Stimulated activated CD8-positive, alpha-beta memory T cell treated with anti-CD3 and anti-CD28 coated beads, Interleukin-4, amount 100 ng/mL, for 48 hours (primary cell): ENCODE measurements around the gene AGO4.
"Not testable (repeated sequence)": the region's sequence is repeated elsewhere in the genome, so short reads cannot be mapped to it uniquely, and the experiment has no call there.

Experiments
- DNase-seq: peaks from one replicate; pipeline ENCODE4 v3.0.0-alpha.2; 2020

The AGO4 gene

DNA sequence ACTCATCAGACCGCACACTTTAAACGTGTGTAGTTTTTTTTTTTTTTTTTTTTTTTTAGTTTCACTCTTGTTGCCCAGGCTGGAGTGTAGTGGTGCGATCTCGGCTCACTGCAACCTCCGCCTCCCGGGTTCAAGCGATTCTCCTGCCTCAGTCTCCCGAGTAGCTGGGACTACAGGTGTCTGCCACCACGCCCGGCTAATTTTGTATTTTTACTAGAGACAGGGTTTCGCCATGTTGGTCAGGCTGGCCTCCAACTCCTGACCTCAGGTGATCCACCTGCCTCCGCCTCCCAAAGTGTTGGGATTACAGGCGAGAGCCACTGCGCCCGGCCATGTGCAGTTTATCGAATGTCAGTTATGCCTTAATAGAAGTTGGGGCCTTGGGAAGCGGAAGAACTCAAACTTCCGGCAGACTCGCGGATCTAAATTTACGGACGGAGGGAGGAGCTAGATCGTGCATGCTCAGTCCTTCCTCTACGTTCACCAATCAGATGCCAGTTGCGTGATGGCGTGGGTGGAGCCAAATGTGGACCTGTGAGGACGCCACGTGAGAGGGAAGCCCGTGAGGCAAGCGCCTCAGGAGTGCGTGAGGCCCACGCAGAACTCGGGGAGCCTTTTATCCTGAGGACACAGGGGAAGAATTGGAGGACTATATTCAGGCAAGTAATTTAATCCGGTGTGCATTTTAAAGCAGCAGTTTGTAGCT is 61.6 kb downstream of the AGO4 start:
- not testable (repeated sequence) for DNase-seq

DNA sequence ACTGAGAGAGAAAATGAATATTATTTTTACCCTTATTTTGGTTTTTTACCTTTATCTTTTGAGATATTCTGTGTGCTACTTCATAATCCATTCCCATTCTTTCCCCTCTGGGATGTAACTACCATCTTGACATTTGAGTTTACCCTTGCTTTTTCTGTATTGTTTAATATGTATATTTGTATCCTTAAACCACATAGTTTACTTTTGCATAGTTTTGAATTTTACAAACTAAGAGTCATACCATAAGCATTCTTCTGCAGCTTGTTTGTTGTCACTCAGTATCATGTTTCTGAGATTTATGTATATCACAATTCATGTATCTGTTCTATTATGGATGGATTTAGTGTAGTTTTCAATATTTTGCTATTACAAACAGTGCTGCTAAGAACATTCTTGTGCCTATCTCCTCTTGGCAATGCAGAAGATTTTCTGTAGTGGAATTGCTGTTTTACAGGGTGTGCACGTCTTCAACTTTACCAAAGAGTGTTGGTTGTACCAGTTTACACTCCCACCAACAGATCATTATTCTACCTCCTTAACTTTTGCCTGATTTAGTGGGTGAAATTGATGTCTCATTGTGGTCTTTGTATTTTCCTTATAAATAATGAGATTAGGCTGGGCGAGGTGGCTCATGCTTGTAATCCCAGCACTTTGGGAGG is 63.0 kb downstream of the AGO4 start:
- no peak for DNase-seq

DNA sequence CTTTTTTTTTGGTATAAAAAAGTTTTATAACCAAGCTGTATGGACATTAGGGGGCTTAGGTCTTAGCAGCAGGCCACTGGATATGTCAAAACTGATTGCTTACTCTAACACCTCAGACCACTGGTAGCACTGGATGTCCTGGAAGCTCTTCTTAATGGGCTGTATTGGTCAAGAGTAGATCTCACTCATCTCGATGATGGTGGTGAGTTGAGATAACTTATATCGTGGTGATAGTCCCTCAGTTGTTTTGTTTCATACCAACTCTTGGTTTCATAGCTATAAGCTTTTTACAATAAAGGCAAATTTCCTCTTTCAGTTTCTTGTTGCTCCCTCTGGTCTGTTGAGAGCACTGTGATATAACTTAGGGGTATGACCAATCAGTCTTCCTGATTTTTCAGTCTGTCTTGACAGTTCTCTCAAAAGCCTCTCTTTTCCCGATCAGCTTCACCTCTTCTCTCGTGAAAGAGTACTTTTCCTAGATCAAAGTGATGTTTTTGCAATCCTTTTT is 65.5 kb downstream of the AGO4 start:
- DNase-seq, result no peak

DNA sequence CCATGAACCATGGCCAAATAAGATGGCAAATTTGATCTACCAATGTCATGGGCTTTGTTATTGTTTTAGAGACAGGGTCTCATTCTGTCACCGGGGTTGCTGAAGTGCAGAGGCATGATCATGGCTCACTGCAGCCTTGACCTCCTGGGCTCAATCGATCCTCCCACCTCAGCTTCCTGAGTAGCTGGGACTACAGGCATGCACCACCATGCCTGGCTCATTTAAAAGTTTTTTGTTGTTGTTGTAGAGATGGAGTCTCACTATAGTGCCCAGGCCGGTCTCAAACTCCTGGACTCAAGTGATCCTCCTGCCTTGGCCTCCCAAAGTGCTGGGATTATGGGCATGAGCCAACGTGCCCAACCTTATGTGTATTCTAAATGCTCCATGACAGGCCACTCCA is 66.3 kb downstream of the AGO4 start:
- DNase-seq, result not testable (repeated sequence)

DNA sequence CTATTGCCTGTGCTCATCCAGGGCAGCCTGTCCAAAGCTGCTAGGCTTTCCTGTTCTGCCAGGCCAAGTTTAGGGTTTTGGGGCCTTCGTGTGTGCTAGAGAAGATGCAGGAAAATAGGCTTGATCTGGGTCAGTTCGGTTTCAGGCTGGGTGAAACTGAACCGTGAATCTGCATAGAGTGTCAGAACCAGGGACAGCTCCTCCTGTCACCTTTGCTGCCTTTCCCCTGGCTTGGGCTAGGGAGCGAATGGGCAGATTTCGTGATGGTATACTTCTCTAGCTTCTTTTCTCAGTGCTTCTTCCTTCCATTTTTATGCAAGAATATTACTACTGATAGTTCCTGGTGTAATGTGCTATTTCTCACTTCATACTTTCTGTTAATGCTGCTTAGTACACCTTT is 69.2 kb downstream of the AGO4 start:
- DNase-seq, result no peak

DNA sequence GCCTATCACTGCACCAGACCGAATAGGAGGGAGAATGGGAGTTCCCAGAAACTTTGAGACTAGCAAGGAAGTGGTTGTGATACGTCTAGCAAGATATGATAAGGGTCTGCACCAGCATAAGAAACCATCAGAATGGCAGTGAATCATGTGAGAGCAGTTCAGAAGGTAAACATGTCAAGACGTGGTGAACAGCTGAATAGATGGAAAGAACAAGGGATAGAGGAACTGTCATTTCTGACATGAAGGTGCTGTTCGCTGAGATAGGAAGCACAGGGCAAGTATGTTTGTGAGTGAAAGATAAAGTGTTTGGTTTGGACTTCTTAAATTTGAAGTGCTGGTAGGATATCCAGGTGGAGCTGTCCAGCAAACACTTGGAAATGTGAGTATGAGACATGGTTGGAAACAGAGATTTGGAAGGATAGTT is 74.0 kb downstream of the AGO4 start:
- DNase-seq, result no peak

DNA sequence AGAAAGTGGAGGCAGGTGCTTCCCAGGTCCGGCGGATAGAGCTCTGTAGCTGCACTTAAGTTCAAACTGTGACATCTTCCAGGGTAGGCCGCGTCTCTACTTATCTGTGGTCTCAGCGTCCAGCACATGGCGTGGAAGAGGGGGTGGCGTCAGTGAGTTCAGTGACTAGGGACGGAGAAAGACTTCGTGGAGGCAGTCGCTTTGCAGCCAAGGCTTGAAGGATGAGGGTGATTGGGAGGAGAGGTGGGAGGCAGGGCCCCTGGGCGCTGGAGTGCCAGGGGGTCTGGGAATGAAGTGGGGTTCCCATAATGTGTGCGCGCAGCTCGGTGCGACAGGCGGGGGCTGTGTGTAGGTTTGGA is 74.7 kb downstream of the AGO4 start:
- DNase-seq, result no peak

DNA sequence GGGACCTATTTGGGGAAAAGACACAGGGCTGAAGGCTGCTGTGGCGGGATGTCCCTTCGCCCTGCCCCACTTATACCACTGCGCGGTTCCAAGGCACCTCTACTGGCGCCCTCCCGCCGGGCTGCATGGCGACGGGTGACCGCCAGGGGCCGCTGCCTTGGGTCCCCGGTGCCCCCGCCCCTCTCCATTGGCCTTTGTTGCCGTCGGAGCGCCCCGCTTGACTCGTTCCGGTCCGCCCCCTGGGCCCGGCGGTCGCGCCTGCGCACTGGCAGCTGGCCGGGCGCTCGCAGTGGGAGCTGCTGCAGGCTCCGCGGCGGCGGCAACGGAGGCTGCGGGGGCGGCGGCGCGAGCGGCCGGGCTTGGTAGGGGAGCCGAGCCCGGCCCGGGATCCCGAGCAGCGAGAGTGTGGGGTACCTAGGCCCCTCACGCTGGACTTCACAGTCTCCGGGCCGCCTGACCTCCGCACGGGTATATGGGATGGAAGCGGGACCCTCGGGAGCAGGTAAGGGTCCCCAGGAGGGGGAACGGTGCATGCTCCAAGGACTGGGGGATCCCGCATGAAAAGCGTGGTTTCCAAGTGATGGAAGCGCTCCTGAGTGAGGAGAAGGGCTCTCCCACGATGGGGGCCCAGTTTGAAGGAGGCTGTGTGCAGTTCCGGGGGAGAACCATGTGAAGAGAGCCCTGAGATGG is 75.3 kb downstream of the AGO4 start, which contains the start of gene AGO1:
TSS of gene AGO1 (plus strand) at position 265 of the 690 bp plus-strand sequence. CDS start at position 478, 213 bp downstream.
- peak; percentile 98 for DNase-seq

DNA sequence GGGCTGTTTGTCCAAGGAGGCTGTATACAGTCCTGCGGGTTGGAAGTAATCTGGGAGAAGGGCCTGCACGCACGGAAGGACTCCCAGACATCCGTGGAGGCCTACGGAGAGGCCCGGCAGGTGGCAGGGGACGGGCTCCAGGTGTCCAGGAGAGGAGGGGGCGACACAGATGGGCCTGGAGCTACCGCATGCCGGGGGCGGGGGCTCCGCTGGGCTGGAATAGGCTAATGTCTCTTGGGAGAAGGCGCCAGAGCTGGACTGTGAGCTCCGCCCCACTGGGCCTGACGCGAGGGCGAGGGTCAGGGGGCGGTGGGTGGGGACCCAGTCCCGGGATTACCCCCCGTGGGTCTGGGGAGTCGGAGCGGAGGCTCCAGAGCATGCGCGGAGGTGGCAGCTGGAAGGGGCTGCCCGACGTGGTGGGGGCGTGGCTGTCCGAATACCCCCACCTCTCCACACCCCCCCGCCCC is 75.9 kb downstream of the AGO4 start:
- DNase-seq, result peak; percentile 65

DNA sequence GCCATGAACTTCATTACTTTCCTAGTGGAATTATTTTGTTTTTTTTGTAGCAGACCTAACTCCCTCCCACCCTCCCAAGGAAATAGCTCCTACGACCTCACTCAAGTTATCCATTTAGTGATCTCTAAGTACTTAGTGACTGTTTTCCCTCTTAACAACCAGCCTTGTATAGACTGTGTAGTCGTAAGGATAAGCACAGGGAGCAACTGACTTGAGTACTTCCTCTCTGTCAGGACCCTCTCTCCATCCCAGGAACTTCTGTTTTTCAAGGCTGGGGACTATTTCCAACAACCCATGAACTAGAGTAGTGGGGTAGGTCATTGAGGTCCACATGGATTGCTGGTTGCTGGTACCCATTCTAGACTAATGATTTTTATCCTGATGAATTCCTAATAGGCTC is 77.1 kb downstream of the AGO4 start:
- no peak for DNase-seq

DNA sequence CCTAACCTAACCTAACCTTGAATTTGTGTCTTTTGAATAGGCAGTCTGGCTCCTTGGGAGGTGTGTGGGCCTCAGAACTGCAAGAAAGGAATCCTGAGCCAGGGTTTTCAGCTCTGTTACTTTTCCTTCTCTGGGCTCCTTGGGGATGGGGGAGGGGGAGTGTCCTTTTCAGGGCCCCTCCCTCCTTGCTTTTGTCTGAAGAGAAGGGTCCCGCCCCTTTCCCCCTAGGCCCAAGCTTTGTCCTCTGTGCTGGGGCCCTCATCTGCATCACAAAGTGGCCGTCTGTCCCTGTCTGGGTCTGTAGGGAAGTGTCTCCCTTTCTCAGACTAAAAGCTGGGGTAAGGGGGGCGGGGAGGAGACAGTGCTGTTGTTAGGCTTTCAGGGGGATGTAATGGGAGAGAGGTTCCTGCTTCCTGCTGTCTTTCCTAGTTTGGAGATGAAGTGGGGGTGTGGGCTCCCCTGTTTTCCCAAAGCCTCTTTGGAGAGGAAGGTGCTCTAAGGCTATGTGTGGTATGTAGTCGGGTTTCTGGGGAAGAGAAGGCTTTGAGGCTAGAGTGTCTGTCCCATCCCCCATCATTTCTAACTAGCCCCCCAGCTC is 78.2 kb downstream of the AGO4 start:
- DNase-seq, result no peak

DNA sequence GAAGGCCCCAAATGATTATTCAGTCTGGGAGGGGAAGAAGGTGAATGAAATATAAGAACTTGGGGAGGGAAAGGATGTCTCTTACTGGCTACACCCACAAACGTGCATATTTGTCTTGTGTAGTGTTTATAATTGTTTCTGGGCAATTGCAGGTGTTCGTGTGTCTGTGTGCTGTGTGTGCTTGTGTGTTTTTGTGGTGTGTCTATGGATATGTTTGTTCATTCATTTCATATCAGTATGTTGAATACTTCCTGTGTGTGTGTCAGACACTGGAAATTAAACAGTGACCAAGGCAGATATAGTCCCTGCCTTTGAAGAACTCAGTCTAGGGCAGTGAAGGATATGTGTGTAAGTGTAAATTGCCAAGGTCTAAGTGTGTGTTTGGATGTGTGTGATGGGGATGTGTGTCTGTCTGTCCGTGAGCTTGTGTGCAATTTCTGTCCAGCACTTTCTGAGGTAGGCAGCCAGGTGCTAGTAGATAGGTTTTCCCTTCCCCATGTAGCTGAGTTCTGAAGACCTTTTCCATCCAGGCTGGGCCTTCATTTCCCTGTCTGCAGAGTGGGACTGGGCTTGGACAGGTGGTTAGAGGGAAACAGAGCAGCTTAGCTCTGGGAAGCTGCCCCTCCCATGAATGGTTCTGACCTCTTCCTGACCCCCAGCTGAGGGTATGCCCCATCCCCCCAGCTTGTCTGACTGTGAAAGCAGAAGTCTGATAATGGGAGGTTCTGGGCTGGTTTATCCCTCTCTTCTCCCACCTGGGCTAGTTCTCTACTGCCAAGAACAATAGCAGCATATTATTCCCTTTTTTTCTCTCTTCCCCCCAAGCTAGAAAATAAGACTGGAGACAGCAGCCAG is 79.0 kb downstream of the AGO4 start:
- no peak for DNase-seq

DNA sequence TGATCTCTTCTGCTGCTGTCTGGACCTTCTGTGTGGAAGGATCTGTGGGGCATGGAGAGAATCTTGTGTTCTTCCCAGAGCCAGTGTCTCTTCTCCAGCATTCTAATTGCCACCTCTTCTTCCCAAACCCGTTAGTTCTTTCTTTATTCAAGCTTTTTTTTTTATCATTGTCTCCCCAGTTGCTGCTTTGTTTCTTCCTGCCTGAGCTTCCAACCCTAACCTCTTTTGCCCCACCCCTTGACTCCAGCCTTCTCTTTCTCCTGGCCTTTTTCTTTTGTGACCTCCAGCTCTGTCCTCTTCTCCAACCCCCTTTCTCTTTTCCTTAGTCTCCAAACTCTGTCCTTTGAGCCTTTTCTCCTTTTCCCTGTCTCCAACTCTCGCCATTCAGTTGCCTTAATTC is 79.7 kb downstream of the AGO4 start:
- DNase-seq, result no peak

DNA sequence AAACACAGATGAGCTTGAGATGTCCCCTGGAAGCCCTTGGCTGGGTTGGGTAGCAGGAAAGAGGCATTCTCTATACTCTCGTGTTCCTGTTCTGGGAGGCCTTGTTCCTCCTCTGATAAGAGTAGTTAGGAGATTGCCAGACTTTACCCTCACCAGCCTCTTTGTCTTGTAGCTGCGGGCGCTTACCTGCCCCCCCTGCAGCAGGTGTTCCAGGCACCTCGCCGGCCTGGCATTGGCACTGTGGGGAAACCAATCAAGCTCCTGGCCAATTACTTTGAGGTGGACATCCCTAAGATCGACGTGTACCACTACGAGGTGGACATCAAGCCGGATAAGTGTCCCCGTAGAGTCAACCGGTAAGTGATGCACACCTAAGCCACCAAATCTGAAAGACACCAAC is 80.4 kb downstream of the AGO4 start:
- DNase-seq, result no peak

DNA sequence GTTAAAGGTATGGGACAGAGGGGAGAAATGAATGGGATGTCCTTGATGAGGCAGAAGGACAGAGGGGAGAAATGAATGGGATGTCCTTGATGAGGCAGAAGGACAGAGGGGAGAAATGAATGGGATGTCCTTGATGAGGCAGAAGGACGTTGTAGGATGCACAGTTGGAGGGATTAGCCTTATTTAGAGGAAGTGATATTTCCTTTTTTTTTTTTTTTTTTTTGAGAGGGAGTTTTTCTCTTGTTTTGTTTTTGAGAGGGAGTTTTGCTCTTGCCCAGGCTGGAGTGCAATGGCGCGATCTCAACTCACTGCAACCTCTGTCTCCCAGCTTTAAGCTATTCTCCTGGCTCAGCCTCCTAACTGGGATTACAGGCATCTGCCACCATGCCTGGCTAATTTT is 81.2 kb downstream of the AGO4 start:
- DNase-seq, result not testable (repeated sequence)

DNA sequence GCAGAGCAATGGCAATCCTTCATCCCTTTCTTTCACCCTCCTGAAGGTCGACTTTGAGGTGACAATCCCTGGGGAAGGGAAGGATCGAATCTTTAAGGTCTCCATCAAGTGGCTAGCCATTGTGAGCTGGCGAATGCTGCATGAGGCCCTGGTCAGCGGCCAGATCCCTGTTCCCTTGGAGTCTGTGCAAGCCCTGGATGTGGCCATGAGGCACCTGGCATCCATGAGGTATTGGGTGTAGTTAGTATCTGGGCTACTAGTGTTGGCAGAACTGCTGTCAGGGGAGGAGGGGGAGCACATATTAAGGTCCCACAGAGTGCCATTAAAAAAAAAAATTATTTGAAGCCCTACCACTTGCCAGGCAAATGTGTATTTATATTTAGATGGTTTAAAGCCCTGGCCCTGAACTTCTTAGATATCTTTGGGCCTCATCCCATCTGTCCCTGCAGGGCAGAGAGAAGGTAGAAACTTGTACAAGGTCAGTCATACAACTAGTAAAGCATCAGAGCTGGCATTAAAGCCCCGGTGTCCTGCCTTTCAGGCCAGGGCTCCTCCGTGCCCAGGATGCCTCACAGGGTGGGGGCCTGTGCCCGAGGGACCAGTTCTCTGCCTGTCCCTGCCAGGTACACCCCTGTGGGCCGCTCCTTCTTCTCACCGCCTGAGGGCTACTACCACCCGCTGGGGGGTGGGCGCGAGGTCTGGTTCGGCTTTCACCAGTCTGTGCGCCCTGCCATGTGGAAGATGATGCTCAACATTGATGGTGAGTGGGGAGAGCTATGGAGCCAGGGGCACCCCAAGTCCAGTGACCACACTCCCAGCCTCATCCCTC is 85.4 kb downstream of the AGO4 start:
- no peak for DNase-seq

DNA sequence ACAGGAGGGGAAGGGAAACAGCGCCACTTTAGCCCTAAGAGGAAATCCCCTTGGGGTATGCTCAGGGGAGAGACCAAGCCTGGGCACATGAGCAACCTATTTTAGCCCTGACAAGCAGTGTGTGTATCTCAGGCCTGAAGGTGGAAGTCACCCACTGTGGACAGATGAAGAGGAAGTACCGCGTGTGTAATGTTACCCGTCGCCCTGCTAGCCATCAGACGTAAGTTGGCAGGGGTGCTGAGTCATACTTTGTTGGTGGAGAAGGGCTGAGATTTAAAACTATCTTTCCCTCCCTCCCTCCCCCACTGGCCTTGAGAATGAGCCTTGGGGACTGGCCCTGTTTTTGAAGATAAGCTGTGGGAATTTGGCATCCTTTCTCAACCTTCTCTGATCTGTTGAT is 86.4 kb downstream of the AGO4 start:
- DNase-seq, result no peak

DNA sequence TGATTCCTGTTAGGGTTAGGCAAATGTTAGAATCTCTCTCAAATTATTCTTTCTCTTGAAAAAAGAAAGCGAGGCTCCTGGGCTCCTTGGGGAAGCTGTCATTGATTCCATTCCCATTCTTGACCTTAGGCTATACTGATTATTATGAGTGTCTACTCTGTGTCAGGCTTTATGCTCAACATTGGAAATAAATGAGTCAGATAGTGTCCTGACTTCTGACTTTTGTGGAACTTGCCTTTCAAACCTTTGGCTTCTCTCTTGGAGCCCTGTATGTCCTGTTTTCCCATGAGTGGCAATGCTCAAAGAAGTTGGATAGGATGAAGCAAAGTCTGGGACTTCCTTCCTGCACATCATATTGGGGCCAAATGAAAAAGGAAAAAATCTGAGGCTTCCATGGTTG is 86.8 kb downstream of the AGO4 start:
- no peak for DNase-seq

DNA sequence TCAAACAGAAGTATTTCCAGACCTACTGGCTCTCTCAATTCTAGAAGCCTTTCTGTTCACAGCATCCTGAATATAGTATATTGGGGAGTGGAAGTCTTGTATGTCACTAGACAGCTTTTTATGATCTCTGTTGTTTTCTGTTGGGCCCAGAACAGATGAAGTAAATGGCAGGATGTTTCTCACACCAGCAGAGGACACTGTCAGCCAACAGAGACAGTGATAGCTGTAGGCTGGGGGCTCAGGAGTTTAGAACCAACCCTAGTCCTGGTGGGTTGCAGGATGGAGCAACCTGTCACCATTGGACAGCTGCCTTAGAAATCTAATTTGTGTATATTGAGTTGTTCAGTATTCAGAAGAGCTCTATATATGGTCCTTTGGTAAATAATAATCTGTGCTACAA is 92.1 kb downstream of the AGO4 start:
- no peak for DNase-seq

DNA sequence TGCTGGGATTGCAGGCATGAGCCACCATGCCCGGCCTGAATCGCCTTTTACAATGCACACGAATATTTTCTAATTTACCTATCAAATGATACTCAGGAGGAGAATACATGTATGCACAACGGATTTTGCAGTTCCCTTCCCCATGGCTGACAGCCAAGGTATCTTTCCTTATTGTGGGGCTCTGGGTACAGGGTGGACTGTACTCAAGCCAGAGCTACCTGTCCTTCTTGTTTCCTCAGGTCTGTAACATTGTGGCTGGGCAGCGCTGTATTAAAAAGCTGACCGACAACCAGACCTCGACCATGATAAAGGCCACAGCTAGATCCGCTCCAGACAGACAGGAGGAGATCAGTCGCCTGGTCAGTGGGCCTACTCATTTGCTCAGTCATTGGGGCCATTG is 93.4 kb downstream of the AGO4 start:
- no peak for DNase-seq

DNA sequence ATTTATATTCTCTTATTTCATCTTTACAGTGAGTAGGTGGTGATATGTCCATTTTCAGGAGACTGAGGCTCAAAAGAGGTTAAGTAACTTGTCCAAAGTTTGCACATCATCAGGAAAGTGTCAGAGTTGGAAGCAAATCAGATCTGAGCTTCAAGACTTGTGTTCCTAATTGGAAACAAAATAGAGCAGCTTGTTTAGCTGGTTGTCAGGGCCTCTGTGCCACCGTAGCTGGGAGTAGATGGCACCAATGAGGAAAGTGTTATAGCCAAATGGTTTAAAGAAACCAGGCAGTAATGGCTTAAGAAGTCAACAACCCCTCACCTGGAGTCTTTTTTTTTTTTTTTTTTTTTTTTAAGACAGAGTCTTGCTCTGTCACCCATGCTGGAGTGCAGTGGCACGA is 94.9 kb downstream of the AGO4 start:
- no peak for DNase-seq
